H1 (cell line): ENCODE results near the gene ZC3H6. TPM values are rescaled to one million over a fixed set of nuclear protein-coding genes. Genes with fewer than 3 reads are reported as not detected.

ENCODE experiments used
- CTCF ChIA-PET: fragments of 300-600 bp; sonication (Branson Sonifier 250); formaldehyde crosslinking; loops from one replicate; lab custom pipeline; 2021; ENCODE audit not compliant: partially characterized antibody; lab: Charles Lee
- POLR2A ChIA-PET: fragments of 300-600 bp; sonication (Branson Sonifier 250); formaldehyde crosslinking; loops from one replicate; lab custom pipeline; 2021; ENCODE audit warnings: inconsistent platforms; ENCODE audit not compliant: partially characterized antibody; lab: Charles Lee
- DNase-seq, 2 experiments: peaks; one replicate each; pipeline versions ENCODE4 v3.0.0 to v3.0.0-alpha.2; 2010 to 2022; ENCODE audit warnings: low spot score in 2 of 2, low read depth in 1 of 2, mixed read lengths in 1 of 2
- FAIRE-seq: peaks from 2 replicates; lab custom pipeline; 2011; peaks lifted over from hg19 to GRCh38; lab: Jason Lieb, UNC
- H2AFZ ChIP-seq: 2 replicates; pipeline ENCODE4 v1.8.1; 2012; ENCODE audit warnings: low read length, inconsistent platforms
- H2AK5ac ChIP-seq: 2 replicates; pipeline ENCODE4 v1.6.1; 2013; ENCODE audit warnings: low read depth, low read length
- H2BK120ac ChIP-seq: replicated peaks from 2 replicates; pipeline ENCODE3; 2013; ENCODE audit warnings: low read depth, low read length, inconsistent platforms
- H2BK12ac ChIP-seq: 2 replicates; pipeline ENCODE4 v1.6.1; 2013; ENCODE audit warnings: low read depth, low read length
- H2BK15ac ChIP-seq: 2 replicates; pipeline ENCODE4 v1.6.1; 2013; ENCODE audit warnings: low read length
- H2BK20ac ChIP-seq: 2 replicates; pipeline ENCODE4 v1.6.1; 2013; ENCODE audit warnings: low read length
- H2BK5ac ChIP-seq: 2 replicates; pipeline ENCODE4 v1.6.1; 2013; ENCODE audit warnings: low read depth, low read length
- H3K14ac ChIP-seq: 2 replicates; pipeline ENCODE4 v1.6.1; 2013; ENCODE audit warnings: inconsistent platforms; ENCODE audit not compliant: insufficient read length
- H3K18ac ChIP-seq: 2 replicates; pipeline ENCODE4 v1.6.1; 2013; ENCODE audit warnings: low read length; ENCODE audit errors: extremely low read depth
- H3K23ac ChIP-seq: 2 replicates; pipeline ENCODE4 v1.6.1; 2013; ENCODE audit warnings: inconsistent platforms; ENCODE audit not compliant: insufficient read length
- H3K23me2 ChIP-seq: 2 replicates; pipeline ENCODE4 v1.6.1; 2013; ENCODE audit warnings: low read depth, low read length
- H3K27ac ChIP-seq: 2 replicates; pipeline ENCODE4 v1.6.1; 2011; ENCODE audit warnings: low read depth, low read length, inconsistent platforms
- H3K27me3 ChIP-seq, 4 experiments: replicated peaks in 1 of 4; 1 replicate in 1 of 4; 2 replicates in 3 of 4; pipeline versions ENCODE4 v1.6.1 to v1.8.1; 2011 to 2013; ENCODE audit warnings: low read length in 3 of 4, mild to moderate bottlenecking in 3 of 4, inconsistent platforms in 2 of 4, mixed read lengths in 2 of 4, moderate library complexity in 1 of 4; ENCODE audit not compliant: control insufficient read depth in 3 of 4, insufficient read depth in 3 of 4; ENCODE audit errors: extremely low read depth in 1 of 4
- H3K36me3 ChIP-seq, 4 experiments: 2 replicates each; pipeline versions ENCODE4 v1.6.1 to v1.8.1; 2011 to 2013; ENCODE audit warnings: mild to moderate bottlenecking in 4 of 4, low read length in 3 of 4, moderate library complexity in 2 of 4, control low read depth in 1 of 4, inconsistent platforms in 1 of 4; ENCODE audit not compliant: insufficient read depth in 4 of 4, control insufficient read depth in 2 of 4
- H3K4ac ChIP-seq: replicated peaks from 2 replicates; pipeline ENCODE3; 2013; ENCODE audit warnings: low read length, low read depth, mixed read lengths, inconsistent platforms; ENCODE audit not compliant: insufficient read length
- H3K4me1 ChIP-seq, 4 experiments: replicated peaks in 1 of 4; 1 replicate in 1 of 4; 2 replicates in 3 of 4; pipeline versions ENCODE4 v1.6.1 to v1.8.1; 2011 to 2013; ENCODE audit warnings: low read length in 3 of 4, inconsistent platforms in 2 of 4, mixed read lengths in 1 of 4; ENCODE audit not compliant: insufficient read depth in 4 of 4, control insufficient read depth in 3 of 4
- H3K4me2 ChIP-seq, 2 experiments: 2 replicates each; pipeline versions ENCODE4 v1.6.1 to v1.8.1; 2011 to 2013; ENCODE audit warnings: low read depth in 2 of 2, low read length in 2 of 2, control low read depth in 1 of 2, inconsistent platforms in 1 of 2, mild to moderate bottlenecking in 1 of 2; ENCODE audit not compliant: insufficient read depth in 1 of 2
- H3K4me3 ChIP-seq, 4 experiments: fragments of 200-600, 300-600 bp in 1 of 4; sonication (generic), shearing (Covaris generic), sonication (Bioruptor Twin) in 1 of 4; 2 replicates each; pipeline versions ENCODE4 v1.5.1 to v1.8.1; 2011 to 2016; ENCODE audit warnings: low read length in 4 of 4, low read depth in 3 of 4, control low read depth in 2 of 4, inconsistent platforms in 2 of 4, mild to moderate bottlenecking in 2 of 4, mixed read lengths in 1 of 4, moderate library complexity in 1 of 4; ENCODE audit not compliant: insufficient read depth in 2 of 4; ENCODE audit errors: extremely low read depth in 1 of 4
- H3K56ac ChIP-seq: replicated peaks from 2 replicates; pipeline ENCODE3; 2013; ENCODE audit warnings: low read depth, mild to moderate bottlenecking, mixed read lengths, low read length, inconsistent platforms; ENCODE audit not compliant: insufficient read length
- H3K79me1 ChIP-seq: 2 replicates; pipeline ENCODE4 v1.6.1; 2013; ENCODE audit warnings: low read depth, low read length, control low read depth
- H3K79me2 ChIP-seq, 2 experiments: 2 replicates each; pipeline versions ENCODE4 v1.6.1 to v1.8.1; 2012 to 2013; ENCODE audit warnings: low read length in 2 of 2, mild to moderate bottlenecking in 2 of 2, inconsistent platforms in 1 of 2; ENCODE audit not compliant: insufficient read depth in 2 of 2, control insufficient read depth in 1 of 2
- H3K9ac ChIP-seq, 4 experiments: replicated peaks in 1 of 4; 1 replicate in 1 of 4; 2 replicates in 3 of 4; pipeline versions ENCODE4 v1.6.1 to v1.8.1; 2011 to 2013; ENCODE audit warnings: low read depth in 3 of 4, low read length in 3 of 4, control low read depth in 2 of 4, mild to moderate bottlenecking in 2 of 4, moderate library complexity in 2 of 4, inconsistent platforms in 1 of 4; ENCODE audit errors: extremely low read depth in 1 of 4
- H3K9me3 ChIP-seq, 2 experiments: 2 replicates each; pipeline versions ENCODE4 v1.6.1 to v1.8.1; 2012 to 2013; ENCODE audit warnings: mild to moderate bottlenecking in 2 of 2, moderate library complexity in 2 of 2, control low read depth in 1 of 2, inconsistent platforms in 1 of 2, low read depth in 1 of 2, low read length in 1 of 2, mixed read lengths in 1 of 2; ENCODE audit not compliant: insufficient read depth in 2 of 2
- H4K20me1 ChIP-seq, 2 experiments: replicated peaks in 1 of 2; 2 replicates each; pipeline versions ENCODE3 to v1.8.1; 2011 to 2013; ENCODE audit warnings: inconsistent platforms in 2 of 2, low read length in 2 of 2, mild to moderate bottlenecking in 1 of 2; ENCODE audit not compliant: insufficient read depth in 2 of 2, control insufficient read depth in 1 of 2
- H4K5ac ChIP-seq: 2 replicates; pipeline ENCODE4 v1.6.1; 2013; ENCODE audit warnings: low read length, low read depth, mixed read lengths, inconsistent platforms; ENCODE audit not compliant: insufficient read length
- H4K8ac ChIP-seq: 2 replicates; pipeline ENCODE4 v1.8.0; 2013; ENCODE audit warnings: mild to moderate bottlenecking, moderate library complexity, low read length, inconsistent platforms; ENCODE audit not compliant: insufficient read depth; ENCODE audit errors: extremely low read depth
- H4K91ac ChIP-seq: replicated peaks from 2 replicates; pipeline ENCODE3; 2013; ENCODE audit warnings: low read length, mixed read lengths, inconsistent platforms; ENCODE audit not compliant: insufficient read length
- CHD2 ChIP-seq: IDR thresholded peaks from 2 replicates; pipeline ENCODE4 v1.6.1; 2012; ENCODE audit warnings: low read length, improper control_type of control experiment
- GTF2F1 ChIP-seq: IDR thresholded peaks from 2 replicates; pipeline ENCODE4 v1.6.1; 2012; ENCODE audit warnings: low read depth, low read length, improper control_type of control experiment, borderline replicate concordance
- SP1 ChIP-seq: IDR thresholded peaks from 2 replicates; pipeline ENCODE4 v1.6.1; 2011; ENCODE audit warnings: low read depth, low read length
- WGBS, 2 experiments: shearing (Covaris generic) in 1 of 2; methylation state at CpG; one replicate each; pipeline versions ENCODE4 v1.1.6 to v1.1.7; 2013 to 2015; ENCODE audit warnings: low lambda C conversion rate in 2 of 2, mixed read lengths in 2 of 2, inconsistent platforms in 1 of 2, low coverage in 1 of 2, missing lambda C conversion rate in 1 of 2; ENCODE audit not compliant: insufficient replicate concordance in 2 of 2, insufficient coverage in 1 of 2, insufficient read length in 1 of 2; ENCODE audit errors: extremely low coverage in 1 of 2, missing lambda C conversion rate in 1 of 2; 5-methylcytosine and 5-hydroxymethylcytosine counted together
- polyA plus RNA-seq, 7 experiments: library from polyadenylated mRNA; depleted of rRNA in 3 of 7; stranded (reverse) in 5 of 7; unstranded in 2 of 7; fragments of >200 nt in 5 of 7; fragments of 200-250 nt in 2 of 7; gene quantifications; 1 replicate in 5 of 7; 2 replicates in 1 of 7; 4 replicates in 1 of 7; pipeline versions ENCODE4 v1.2.1 to v1.2.3, GENCODE V29; 2011 to 2013; ENCODE audit warnings: missing spikeins in 2 of 7, mixed read lengths in 2 of 7
- total RNA-seq: library from RNA; stranded (reverse); fragmentation: NEBNext Ultra II Directional; extraction: Animal tissue kit (Norgen Biotek cat#: 25700); gene quantifications from 2 replicates; pipeline ENCODE4 v1.2.1, GENCODE V29; 2021

The ZC3H6 gene
- total and polyA plus RNA-seq, 2 of the 8 experiments (the other 6 are each of a cell fraction or from before 2014, with no cell fraction given) = 1.4 to 6.9 TPM

DNA sequence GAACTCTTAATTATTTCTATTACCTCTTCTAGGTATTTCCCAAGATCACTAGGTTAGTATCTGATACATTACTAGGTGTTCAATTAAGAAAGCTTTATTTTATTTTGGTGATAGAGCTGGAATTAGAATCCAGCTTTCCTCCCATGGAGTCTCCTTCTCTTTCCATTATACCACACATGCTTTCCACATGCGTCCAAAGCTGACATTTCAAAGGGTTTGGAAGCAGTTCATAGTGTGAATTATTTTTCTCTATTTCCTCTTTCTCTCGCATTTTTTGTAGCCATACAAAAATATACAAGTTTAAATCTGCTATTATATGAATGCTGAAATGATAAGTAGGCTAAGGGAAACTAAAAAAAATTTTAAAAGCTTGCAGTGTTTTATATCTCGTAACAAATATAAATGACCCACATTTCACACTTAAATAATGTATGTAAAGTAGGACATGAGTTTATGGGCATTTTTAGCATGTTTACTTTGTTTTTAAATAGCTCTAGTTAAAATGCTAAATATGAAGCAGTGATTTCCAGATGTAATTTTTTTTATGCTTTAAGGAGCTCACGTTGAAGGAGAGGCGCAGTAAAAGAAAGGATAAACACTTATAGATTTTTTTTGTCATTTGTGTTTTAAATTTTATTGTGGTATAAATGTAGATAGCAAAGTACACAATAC, 20.1 kb downstream of the ZC3H6 start:
- no peak overlapping the region for H3K4me3 ChIP-seq
- no peak overlapping the region for H3K56ac ChIP-seq
- CTCF ChIA-PET = interaction anchor here (0.6 kb wide), 1 partner anchor 1202 kb away, joined by 3 read pairs; no protein-coding TSS in a partner anchor
- no peak overlapping the region for H2BK5ac ChIP-seq
- no peaks in the 10 kb centered on the region for H3K23me2 ChIP-seq
- no peak overlapping the region for H2BK120ac ChIP-seq
- H3K36me3 ChIP-seq = no peaks in the 10 kb centered on the region
- DNase-seq (no peak), FAIRE-seq (no peak)
- no peak overlapping the region for H4K5ac ChIP-seq
- 87% methylated on average over 5 of the region's 5 CpGs; no CpG with 5 or more reads in 1 of the 2 experiments for WGBS, 2 experiments
- no peak overlapping the region for H2BK15ac ChIP-seq
- H2BK20ac ChIP-seq = no peak overlapping the region
- no peak overlapping the region for H3K9ac ChIP-seq
- no peak overlapping the region for H3K4me2 ChIP-seq
- H3K14ac ChIP-seq = no peak overlapping the region
- H3K18ac ChIP-seq = no peak overlapping the region
- H3K4me1 ChIP-seq = no peaks in the 10 kb centered on the region
- no peaks in the 10 kb centered on the region for H3K79me2 ChIP-seq
- H3K27me3 ChIP-seq = no peaks in the 10 kb centered on the region
- no peak overlapping the region for H4K8ac ChIP-seq
- H4K91ac ChIP-seq = no peak overlapping the region
- POLR2A ChIA-PET = no interaction called here
- no peaks in the 10 kb centered on the region for H3K79me1 ChIP-seq
- H2AK5ac ChIP-seq = no peak overlapping the region
- no peak overlapping the region for H3K27ac ChIP-seq
- H2AFZ ChIP-seq = no peak overlapping the region
- H3K4ac ChIP-seq = no peak overlapping the region
- TF ChIP-seq SP1 (no peak), GTF2F1 (no peak), CHD2 (no peak)
- H3K9me3 ChIP-seq = no peaks in the 10 kb centered on the region
- no peak overlapping the region for H3K23ac ChIP-seq
- no peaks in the 10 kb centered on the region for H4K20me1 ChIP-seq
- H2BK12ac ChIP-seq = no peak overlapping the region
